Kidney (tissue), 14 donors: Measurements from ENCODE around the gene GPR55. TPM values are rescaled to one million over a fixed set of nuclear protein-coding genes. Genes with fewer than 3 reads are reported as not detected.
A peak's percentile ranks its signal among the peaks of the same experiment; 100 is the strongest.

ENCODE experiments used
- DNase-seq, 5 donors: peaks; one replicate each; pipeline ENCODE4 v3.0.0-alpha.2; 2013 to 2020
- FAIRE-seq: peaks from 2 replicates; lab custom pipeline; 2012; peaks lifted over from hg19 to GRCh38; lab: Jason Lieb, UNC
- H3K27ac ChIP-seq, 2 donors: one replicate each; pipeline ENCODE4 v1.7.0; 2013; ENCODE audit warnings: low read depth in 2 of 2, low read length in 2 of 2, inconsistent platforms in 1 of 2
- H3K27me3 ChIP-seq: one replicate; pipeline ENCODE4 v1.7.1; 2013; ENCODE audit warnings: low read length, inconsistent platforms; ENCODE audit not compliant: control insufficient read depth, insufficient read depth
- H3K36me3 ChIP-seq, 3 donors: one replicate each; pipeline versions ENCODE4 v1.7.0 to v1.7.1; 2013; ENCODE audit warnings: low read length in 3 of 3, control low read depth in 1 of 3, inconsistent platforms in 1 of 3; ENCODE audit not compliant: insufficient read depth in 3 of 3, control insufficient read depth in 2 of 3
- H3K4me1 ChIP-seq, 3 donors: one replicate each; pipeline versions ENCODE4 v1.7.0 to v1.7.1; 2013; ENCODE audit warnings: low read length in 3 of 3, inconsistent platforms in 1 of 3, low read depth in 1 of 3; ENCODE audit not compliant: control insufficient read depth in 2 of 3, insufficient read depth in 2 of 3
- H3K4me3 ChIP-seq, 3 donors: one replicate each; pipeline versions ENCODE4 v1.7.0 to v1.8.1; 2013; ENCODE audit warnings: low read length in 3 of 3, control low read depth in 1 of 3, inconsistent platforms in 1 of 3
- H3K9ac ChIP-seq, 3 donors: one replicate each; pipeline versions ENCODE4 v1.7.0 to v1.7.1; 2013; ENCODE audit warnings: low read length in 3 of 3, control low read depth in 1 of 3, inconsistent platforms in 1 of 3
- H3K9me3 ChIP-seq, 3 donors: one replicate each; pipeline versions ENCODE4 v1.7.0 to v1.7.1; 2013; ENCODE audit warnings: low read length in 3 of 3, control low read depth in 1 of 3, inconsistent platforms in 1 of 3; ENCODE audit not compliant: control insufficient read depth in 2 of 3, insufficient read depth in 1 of 3
- CTCF ChIP-seq: IDR thresholded peaks from 3 replicates; pipeline ENCODE4 v1.5.1; 2012; ENCODE audit warnings: mild to moderate bottlenecking, moderate library complexity, borderline replicate concordance; ENCODE audit not compliant: insufficient read depth; ENCODE audit errors: extremely low read depth
- intact Hi-C: fragments of 100-400 bp; cut with DNase I; formaldehyde crosslinking; loops from one replicate; pipeline ENCODE4 v1.11.1; 2022
- polyA plus RNA-seq: library from polyadenylated mRNA; stranded (reverse); fragments of 350-450 nt; fragmentation: Illumina TruSeq; extraction: RNeasy Lipid Tissue Mini Kit (QIAGEN cat#74804); gene quantifications from one replicate; pipeline ENCODE4 v1.2.3, GENCODE V29; 2014; ENCODE audit warnings: low read depth, low replicate concordance; ENCODE audit not compliant: insufficient read depth
- total RNA-seq: library from RNA; stranded (reverse); fragmentation: NEBNext Ultra II Directional; extraction: Animal tissue kit (Norgen Biotek cat#: 25700); gene quantifications from one replicate; pipeline ENCODE4 v1.2.1, GENCODE V29; 2021
- donor health status: control.
- donor health status: control.
- donor health status: control.
- donor health status: control.
- donor health status: control.
- donor health status: DM: yes; HTN: yes; CAD: no.
- donor health status: Normal renal cell carcinoma (clear cell type).

Gene GPR55
- total and polyA plus RNA-seq, 2 donors from 2014 or later, result 0.69 TPM; not detected in 1

DNA sequence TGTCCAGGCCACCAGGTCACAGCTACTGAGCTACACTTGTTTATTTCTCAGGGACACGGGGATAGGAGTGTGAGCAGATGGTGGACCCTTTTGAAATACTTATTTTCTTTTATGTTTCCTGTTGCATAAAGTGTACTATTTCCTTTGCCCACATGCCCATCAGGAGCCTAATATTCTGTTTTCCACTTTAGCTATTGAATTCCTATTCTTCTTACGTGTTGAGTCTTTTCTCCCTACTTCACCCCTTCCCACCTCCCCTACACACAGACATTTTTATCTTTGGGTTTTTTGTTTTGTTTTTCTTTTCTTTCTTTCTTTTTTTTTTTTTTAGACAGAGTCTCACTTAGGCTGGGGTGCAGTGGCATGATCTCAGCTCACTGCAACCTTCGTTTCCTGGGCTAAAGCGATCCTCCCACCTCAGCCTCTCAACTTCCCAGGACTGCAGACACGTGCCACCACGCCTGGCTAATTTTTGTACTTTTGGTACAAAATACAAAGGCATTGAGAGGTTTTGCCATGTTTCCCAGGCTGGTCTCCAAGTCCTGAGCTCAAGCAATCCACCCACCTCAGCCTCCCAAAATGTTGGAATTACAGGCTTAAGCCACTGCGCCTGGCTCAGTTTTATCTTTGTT lies 5.2 kb upstream of the GPR55 start:
- no peaks in the 10 kb centered on the region for H3K9me3 ChIP-seq
- H3K36me3 ChIP-seq, result no peaks in the 10 kb centered on the region
- intact Hi-C loops, result no loop called here
- H3K4me3 ChIP-seq, result no peak overlapping the region
- H3K9ac ChIP-seq, result no peak overlapping the region
- no peak for TF ChIP-seq CTCF
- FAIRE-seq (no peak), DNase-seq (peak in 2 of 5 donors; percentile 14 to 23)
- H3K27ac ChIP-seq, result no peak overlapping the region
- peaks cover 0 to 3% (median 0%) of the 10 kb centered on the region in 3 donors for H3K4me1 ChIP-seq
- H3K27me3 ChIP-seq, result no peaks in the 10 kb centered on the region

DNA sequence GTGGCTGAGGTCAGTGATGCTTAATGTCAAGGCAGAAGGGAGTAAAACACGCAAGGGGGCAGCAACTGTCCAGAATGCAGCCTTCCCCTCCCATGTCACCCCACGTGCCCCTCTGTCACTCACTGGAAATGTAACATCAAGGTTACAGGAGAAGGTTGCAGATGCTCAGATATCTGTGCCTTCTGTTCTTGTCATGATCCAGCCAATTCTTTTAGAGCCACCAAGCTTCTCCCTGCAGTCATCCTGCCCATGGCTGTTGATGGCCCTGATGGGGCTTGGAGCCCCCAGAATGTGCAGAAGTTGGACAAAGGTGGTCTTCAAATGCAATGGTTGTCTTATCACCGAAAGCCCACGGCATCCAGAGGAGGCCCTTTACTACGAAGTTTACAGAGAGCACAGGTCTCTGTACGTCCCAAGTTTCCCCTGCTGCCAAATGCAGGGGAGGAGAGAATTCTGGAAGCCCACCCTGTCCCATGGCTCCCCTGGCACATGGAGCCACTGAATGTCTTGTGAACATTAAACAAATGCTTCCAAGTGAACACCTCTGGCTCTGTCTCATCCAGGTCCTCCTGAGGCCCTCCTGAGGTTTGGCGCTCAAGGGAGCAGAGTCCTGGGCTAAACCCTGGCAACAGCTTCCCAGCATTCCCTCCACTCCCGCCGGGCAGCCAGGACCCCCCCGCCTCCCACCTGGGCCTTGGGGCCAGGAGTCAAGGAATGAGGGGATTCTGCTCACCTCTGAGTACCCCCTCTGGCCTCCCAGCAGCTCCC lies 4.5 kb upstream of the GPR55 start:
- DNase-seq (peak in 2 of 5 donors; percentile 14 to 39), FAIRE-seq (no peak)
- H3K27ac ChIP-seq, result no peak overlapping the region
- no peak overlapping the region for H3K9ac ChIP-seq
- H3K4me1 ChIP-seq, result peaks cover 0 to 3% (median 0%) of the 10 kb centered on the region in 3 donors
- intact Hi-C loops, result no loop called here
- H3K27me3 ChIP-seq, result no peaks in the 10 kb centered on the region
- H3K9me3 ChIP-seq, result no peaks in the 10 kb centered on the region
- no peak overlapping the region for H3K4me3 ChIP-seq
- H3K36me3 ChIP-seq, result no peaks in the 10 kb centered on the region
- TF ChIP-seq CTCF, result no peak

DNA sequence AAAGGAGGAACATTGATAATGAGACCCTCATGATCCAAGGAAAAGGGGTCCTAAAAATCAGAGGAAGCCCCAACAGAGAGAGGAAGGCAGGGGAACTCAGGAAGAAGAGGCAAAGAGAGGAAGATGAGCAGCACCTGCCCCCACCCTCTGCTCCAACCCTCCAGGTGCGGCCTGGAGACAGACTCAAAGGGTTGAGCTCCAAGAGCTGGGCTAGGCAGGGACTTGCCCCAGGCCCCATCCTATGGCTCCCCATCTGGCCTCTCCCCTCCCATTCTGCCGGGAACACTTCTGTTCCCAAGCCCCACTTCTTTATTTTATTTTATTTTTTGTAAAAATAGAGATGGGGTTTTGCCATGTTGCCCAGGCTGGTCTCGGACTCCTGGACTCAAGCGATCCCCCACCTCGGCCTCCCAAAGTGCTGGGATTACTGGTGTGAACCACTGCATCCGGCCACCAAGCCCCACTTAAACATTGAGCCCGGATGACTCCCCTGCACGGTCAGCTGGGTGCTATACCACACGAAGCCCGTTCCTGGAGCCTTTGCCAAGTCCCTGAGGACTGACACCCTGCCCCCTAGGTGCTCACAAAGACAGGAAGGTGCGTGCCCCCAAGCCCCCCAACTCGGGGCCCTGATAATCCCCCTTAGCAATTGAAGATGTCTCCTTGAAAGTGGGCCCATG lies 3.8 kb upstream of the GPR55 start:
- intact Hi-C loops, result no loop called here
- TF ChIP-seq CTCF, result no peak

More for the DNA sequence above, 3.8 kb upstream of the GPR55 start:
- H3K9ac ChIP-seq, result no peak overlapping the region
- H3K36me3 ChIP-seq, result no peaks in the 10 kb centered on the region
- peak in 1 of 5 donors; percentile 27 for DNase-seq
- no peaks in the 10 kb centered on the region for H3K9me3 ChIP-seq
- no peak overlapping the region for H3K27ac ChIP-seq
- FAIRE-seq, result no peak
- peaks cover 0 to 3% (median 0%) of the 10 kb centered on the region in 3 donors for H3K4me1 ChIP-seq
- no peaks in the 10 kb centered on the region for H3K27me3 ChIP-seq
- no peak overlapping the region for H3K4me3 ChIP-seq
